Ovary (tissue), 3 donors: ENCODE data around the gene BCAS4.

Experiments used
- CTCF ChIP-seq, 3 donors: fragments of 450-650 bp in 2 of 3; fragments of 200-600 bp in 1 of 3; IDR thresholded peaks; one replicate each; pipeline versions ENCODE4 v1.5.1 to v1.8.0; 2016 to 2022; ENCODE audit warnings: antibody characterized with exemption in 3 of 3, mild to moderate bottlenecking in 1 of 3
- EP300 ChIP-seq: sonication (generic); formaldehyde crosslinking; IDR thresholded peaks from one replicate; pipeline ENCODE4 v1.6.1; 2017; ENCODE audit warnings: antibody characterized with exemption
- POLR2A ChIP-seq: fragments of 450-650 bp; IDR thresholded peaks from one replicate; pipeline ENCODE4 v1.6.1; 2017; ENCODE audit warnings: antibody characterized with exemption, mild to moderate bottlenecking, moderate library complexity
- donor health status: DM: no; HTN: no; CAD: no.

DNA sequence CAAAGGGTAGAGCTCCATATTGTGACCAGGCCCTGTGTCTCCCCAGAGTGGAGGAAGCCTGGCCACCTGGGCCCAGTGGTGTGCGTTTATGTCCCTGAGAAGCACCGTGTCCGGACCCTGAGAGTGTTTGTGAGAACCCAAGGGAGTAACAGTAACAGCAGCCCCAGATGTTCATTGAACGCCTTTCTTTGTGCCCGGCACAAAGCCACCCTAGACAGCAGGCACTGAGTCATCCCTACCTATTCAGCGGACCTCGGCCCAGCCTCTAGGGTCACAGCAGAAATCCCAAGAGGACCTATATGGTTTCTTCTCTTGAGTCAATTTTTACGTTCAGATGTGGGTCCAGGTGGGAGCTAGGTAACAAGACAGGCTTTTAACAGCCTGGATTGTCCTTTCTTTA lies 24.5 kb downstream of the BCAS4 start:
- TF ChIP-seq CTCF (IDR thresholded peaks at IDR 0.05) (no peak), POLR2A (no peak), EP300 (no peak)
